Lower leg skin (tissue), 3 donors: Measurements from ENCODE around the gene FOXN1.

Source experiments
- POLR2A ChIP-seq, 2 donors: fragments of 450-650 bp; IDR thresholded peaks; one replicate each; pipeline ENCODE4 v1.6.1; 2016 to 2017; ENCODE audit warnings: antibody characterized with exemption in 2 of 2, mild to moderate bottlenecking in 1 of 2, moderate library complexity in 1 of 2
- TF ChIP-seq, protein P1 (sequence below), 3 donors: fragments of 450-650 bp; IDR thresholded peaks; one replicate each; pipeline ENCODE4 v1.5.1; 2016; ENCODE audit warnings: antibody characterized with exemption in 3 of 3, mild to moderate bottlenecking in 3 of 3, moderate library complexity in 2 of 3

- TF ChIP-seq, protein P1, sequence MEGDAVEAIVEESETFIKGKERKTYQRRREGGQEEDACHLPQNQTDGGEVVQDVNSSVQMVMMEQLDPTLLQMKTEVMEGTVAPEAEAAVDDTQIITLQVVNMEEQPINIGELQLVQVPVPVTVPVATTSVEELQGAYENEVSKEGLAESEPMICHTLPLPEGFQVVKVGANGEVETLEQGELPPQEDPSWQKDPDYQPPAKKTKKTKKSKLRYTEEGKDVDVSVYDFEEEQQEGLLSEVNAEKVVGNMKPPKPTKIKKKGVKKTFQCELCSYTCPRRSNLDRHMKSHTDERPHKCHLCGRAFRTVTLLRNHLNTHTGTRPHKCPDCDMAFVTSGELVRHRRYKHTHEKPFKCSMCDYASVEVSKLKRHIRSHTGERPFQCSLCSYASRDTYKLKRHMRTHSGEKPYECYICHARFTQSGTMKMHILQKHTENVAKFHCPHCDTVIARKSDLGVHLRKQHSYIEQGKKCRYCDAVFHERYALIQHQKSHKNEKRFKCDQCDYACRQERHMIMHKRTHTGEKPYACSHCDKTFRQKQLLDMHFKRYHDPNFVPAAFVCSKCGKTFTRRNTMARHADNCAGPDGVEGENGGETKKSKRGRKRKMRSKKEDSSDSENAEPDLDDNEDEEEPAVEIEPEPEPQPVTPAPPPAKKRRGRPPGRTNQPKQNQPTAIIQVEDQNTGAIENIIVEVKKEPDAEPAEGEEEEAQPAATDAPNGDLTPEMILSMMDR (IDR thresholded peaks at IDR 0.05): no peak
- no peak for TF ChIP-seq POLR2A (IDR thresholded peaks at IDR 0.05)
Measured at GRCh38 chr17:28527859-28528258, 21.7 kb downstream of the FOXN1 start.
